HG02588 (cell line): ENCODE measurements around the gene LRRC36.
A peak's percentile ranks its signal among the peaks of the same experiment; 100 is the strongest.

Experiments
- ATAC-seq: cut with Tn5 transposase; IDR thresholded peaks from one replicate; pipeline ENCODE4 v1.9.1; 2021; ENCODE audit warnings: mild to moderate bottlenecking, moderate library complexity; ENCODE audit not compliant: unreplicated experiment

LRRC36 gene, protein sequence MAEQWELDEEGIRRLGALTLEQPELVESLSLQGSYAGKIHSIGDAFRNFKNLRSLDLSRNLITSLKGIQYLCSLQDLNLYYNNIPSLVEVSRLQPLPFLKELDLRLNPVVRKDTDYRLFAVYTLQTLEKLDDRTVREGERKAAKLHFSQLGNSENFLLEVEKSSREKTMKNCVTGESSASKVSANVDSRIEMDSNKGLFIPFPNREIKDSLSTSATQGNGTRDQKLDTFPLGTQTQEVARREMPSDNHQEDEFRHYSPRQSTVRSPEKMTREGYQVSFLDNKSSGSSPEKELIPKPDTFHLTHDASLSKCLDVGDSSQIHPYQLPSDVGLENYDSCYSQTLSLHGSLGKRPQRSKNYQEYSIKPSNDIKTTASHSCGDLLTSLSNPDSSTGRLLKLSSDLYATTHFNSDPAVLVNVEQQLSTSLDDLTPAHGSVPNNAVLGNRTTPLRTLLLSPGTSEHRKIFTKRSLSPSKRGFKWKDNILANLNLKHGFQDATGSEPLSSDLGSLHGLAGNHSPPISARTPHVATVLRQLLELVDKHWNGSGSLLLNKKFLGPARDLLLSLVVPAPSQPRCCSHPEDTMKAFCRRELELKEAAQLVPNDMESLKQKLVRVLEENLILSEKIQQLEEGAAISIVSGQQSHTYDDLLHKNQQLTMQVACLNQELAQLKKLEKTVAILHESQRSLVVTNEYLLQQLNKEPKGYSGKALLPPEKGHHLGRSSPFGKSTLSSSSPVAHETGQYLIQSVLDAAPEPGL

GRCh38 chr16:67326472-67327309 is at the start of gene LRRC36, which contains the start of gene KCTD19:
TSS of gene LRRC36 (plus strand) at chr16:67326815. CDS start at chr16:67326863, 48 bp downstream.
TSS of gene KCTD19 (minus strand) at chr16:67326741. CDS start at chr16:67326707, 34 bp downstream.
- no peak for ATAC-seq

DNA sequence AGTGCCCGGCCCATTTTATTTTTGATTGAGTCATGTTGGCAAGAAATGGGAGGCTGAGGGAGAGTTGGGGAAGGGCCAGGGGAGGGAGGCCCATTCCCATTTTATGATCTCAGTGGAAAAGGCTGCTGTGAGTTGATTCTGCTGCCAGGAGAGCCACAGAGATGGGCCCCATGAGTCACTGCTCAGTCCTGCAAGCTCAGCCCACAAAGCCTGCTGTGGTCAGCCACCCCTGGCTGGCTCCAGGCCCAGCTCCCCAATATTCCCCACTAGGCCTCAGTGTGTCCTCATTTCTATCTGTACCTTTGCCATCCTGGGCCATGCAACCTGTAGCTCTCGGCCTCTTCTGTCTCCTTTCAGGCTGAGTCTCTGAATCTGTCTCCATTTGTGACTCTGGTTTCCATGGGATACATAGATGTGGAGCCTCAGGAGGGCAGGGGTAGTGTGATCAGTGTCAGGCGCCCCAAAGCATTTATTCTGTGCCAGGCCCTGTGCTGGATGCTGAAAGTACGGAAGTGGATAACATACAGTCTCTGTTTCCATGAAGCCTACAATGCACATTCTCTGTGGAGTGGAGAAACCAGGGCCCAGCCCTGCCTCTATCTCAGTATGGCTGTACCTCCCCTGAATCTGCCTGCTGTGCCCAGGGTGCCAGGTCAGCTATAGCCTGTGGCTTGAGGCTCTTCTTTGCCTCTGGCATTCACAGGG is 49.2 kb upstream of the LRRC36 start:
- no peak for ATAC-seq

DNA sequence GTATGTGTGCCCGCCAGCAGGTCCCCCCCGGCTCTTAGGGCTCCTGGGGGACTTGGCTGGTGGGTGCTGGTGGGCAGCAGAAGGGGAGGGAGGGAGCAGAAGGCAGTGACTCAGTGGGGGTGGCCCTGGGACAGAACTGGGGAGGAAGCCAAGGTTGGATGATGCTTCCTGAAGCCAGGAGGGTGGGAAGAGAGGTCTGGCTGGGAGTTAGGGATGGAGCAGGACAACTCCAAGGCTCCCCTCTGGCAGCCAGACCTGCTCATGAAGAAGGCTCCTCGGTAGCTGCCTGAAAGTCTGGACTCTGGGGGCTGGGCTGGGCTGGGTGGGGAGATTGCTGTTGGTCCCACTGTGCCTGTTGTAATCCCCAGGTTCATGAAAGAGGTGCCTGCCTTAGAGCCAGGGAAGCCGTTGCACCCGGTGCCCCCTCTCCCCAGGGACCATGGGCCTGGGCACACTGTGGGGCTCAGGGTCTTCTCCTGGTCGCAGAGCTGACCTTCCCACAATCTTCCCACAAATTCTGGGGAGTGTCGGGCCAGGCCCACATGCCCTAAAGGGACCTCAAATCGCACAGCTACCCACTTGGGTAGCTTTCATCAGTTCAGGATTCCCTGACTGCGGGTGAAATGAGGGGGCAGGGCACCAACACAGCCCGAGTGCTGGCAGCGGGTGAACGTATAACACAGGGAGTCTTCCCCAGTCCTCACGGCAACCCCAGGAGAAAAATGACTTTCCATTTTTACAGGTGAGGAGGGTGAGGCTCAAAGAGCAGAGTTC is 48.4 kb upstream of the LRRC36 start:
- no peak for ATAC-seq

DNA sequence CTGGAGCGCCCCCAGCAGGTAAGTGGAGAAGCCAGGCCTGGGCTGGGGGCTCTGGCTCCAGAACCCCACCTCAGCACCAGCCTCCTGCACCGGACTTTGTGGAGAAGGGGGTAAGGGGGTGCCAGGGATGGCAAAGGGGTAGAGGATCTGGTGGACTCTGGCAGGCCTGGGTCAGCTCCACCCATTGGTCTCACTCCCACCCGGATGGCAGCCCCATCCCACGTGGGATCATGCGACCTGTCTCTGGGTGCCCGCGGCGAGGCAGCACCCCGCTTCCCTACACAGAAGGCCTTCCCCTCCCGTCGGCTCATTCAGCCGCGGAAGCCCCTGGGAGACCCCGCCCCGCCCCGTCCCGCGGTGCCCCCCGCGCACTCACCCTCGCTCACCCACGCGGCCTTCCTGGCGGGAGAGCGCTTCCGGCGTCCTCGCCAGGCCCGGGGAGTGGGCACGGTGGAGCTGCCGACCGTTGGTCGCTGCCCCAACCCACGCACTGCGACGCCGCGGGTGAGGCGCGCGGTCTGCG is 47.8 kb upstream of the LRRC36 start:
- peak; percentile 25 for ATAC-seq

DNA sequence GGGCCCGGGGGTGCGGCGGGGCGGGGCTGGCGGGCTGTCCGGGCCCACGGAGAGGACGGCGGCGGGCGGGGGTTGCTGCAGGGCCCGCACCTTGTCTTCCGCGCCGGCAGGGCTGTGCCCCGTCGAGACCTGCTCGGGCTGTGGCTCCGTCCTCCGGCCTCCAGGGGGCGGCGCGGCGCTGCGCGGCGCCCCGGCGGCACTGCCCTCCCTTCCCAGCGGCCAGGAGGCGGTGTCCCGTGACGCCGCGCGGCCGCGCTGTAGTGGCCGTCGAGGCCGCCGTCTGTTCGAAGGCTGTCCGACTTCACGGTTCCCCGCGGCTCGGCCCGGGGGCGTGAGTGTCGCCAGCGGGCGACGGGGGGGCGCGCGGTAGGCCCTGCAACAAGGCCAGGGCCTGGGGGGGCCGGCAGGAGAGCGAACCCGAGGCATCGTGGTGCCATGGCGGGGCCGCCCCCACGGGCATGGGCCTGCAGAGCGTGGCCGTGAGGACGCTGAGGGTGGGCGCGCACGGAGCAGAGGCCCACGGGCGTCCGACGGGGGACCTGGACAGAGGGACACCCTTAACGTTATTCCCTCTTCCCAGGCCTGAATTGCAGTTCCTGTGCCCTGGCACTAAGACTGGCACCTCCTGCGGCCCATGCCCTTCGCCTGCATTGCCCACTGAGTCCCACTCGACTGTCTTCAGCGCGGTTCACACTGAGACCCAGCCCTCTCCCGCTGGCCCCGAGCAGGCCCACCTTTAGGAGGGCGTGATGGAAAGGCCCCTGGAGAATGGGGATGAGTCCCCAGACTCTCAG is 47.1 kb upstream of the LRRC36 start, which contains the start of gene PLEKHG4:
Gene PLEKHG4 (plus strand): TSS at position 237 of the 794 bp plus-strand sequence. CDS start 513 bp downstream, at position 750.
- peak; percentile 72 for ATAC-seq

- no peak for ATAC-seq
Observed at GRCh38 chr16:67280090-67281015, 46.3 kb upstream of the LRRC36 start.

- ATAC-seq = no peak
Observed at GRCh38 chr16:67281536-67282446, 44.8 kb upstream of the LRRC36 start.

GRCh38 chr16:67282447-67282805 is 44.2 kb upstream of the LRRC36 start:
- no peak for ATAC-seq

DNA sequence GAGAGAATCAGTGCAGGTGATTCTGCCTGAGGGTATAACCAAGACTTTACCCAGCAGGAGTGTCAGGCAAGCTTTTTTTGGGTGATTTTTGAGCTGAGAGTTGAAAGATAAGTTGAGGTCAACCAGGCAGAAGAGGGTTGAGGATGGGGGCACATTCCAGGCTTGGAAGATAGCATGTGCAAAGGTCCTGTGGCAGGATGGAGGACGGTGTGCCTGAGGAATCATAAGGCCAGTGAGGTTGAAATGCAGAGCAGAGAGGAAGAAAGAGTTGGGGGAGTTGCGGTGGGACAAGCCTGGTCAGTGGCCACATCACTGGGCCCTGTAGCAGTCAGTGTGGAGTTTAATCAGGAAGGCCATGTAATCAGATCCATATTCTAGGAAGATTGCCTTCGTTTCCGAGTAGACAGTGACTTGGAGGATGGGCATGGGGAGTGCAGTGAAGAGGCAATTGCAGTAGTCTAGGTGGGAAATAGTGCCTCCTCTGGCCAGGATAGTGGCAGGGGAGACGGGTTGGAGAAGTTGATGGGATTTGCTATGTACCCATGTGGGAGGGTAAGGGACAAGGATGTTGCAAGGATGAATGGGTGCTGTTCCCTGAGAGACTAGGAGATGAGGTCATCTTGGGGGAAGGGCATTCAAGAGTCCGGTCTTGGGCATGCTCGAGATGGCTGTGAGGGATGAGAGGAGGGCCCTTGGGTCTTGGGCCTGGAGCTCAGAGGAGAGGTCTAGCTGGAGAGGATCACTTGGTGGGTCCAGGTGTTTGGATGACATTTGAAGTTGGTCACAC is 43.4 kb upstream of the LRRC36 start:
- no peak for ATAC-seq

- no peak for ATAC-seq
Observed at GRCh38 chr16:67283826-67284555, 42.6 kb upstream of the LRRC36 start.

GRCh38 chr16:67284699-67285646 is 41.6 kb upstream of the LRRC36 start:
- ATAC-seq = no peak

- ATAC-seq = no peak
Observed at GRCh38 chr16:67286441-67287235, 40.0 kb upstream of the LRRC36 start.

GRCh38 chr16:67287960-67288359 is 38.7 kb upstream of the LRRC36 start:
- ATAC-seq = no peak
